IMR-90 (cell line): ENCODE measurements around the gene KCNK18. TPM values are rescaled to one million over a fixed set of nuclear protein-coding genes. Genes with fewer than 3 reads are reported as not detected.

Source experiments
- ATAC-seq: fragments of 200-7000 bp; cut with Tn5 transposase; 2 replicates; pipeline ENCODE4 v1.9.1; 2020; ENCODE audit warnings: low read depth, mild to moderate bottlenecking, moderate library complexity
- BruUV-seq: library from RNA; stranded (reverse); fragments of 400-500 nt; replicated peaks from 2 replicates; lab custom pipeline; 2021; lab: Mats Ljungman, UMichigan
- CTCF ChIA-PET: fragments of 300-600 bp; formaldehyde crosslinking; extraction: SDS; loops from one replicate; lab custom pipeline; 2021; ENCODE audit warnings: antibody characterized with exemption; lab: Yijun Ruan, JAX
- POLR2A ChIA-PET: fragments of 300-600 bp; sonication (Branson Sonifier 250); formaldehyde crosslinking; loops from one replicate; lab custom pipeline; 2022; ENCODE audit warnings: antibody characterized with exemption; ENCODE audit not compliant: unreplicated experiment; lab: Charles Lee
- DNase-seq: peaks from one replicate; pipeline ENCODE4 v3.0.0; 2013
- H2AFZ ChIP-seq: replicated peaks from 2 replicates; pipeline ENCODE3; 2013; ENCODE audit warnings: low read length, mild to moderate bottlenecking; ENCODE audit not compliant: poor library complexity
- H2AK5ac ChIP-seq: 2 replicates; pipeline ENCODE4 v1.6.1; 2013; ENCODE audit warnings: low read depth, low read length, inconsistent platforms
- H2AK9ac ChIP-seq: replicated peaks from 2 replicates; pipeline ENCODE3; 2013; ENCODE audit warnings: mild to moderate bottlenecking, low read depth, low read length, moderate library complexity; ENCODE audit not compliant: poor library complexity
- H2BK120ac ChIP-seq: 2 replicates; pipeline ENCODE4 v1.6.1; 2013; ENCODE audit warnings: low read depth, low read length, inconsistent platforms
- H2BK15ac ChIP-seq: 3 replicates; pipeline ENCODE4 v1.6.1; 2013; ENCODE audit warnings: low read depth, low read length, inconsistent platforms
- H2BK20ac ChIP-seq: 2 replicates; pipeline ENCODE4 v1.6.1; 2013; ENCODE audit warnings: low read depth, mild to moderate bottlenecking, inconsistent platforms, low read length, moderate library complexity
- H2BK5ac ChIP-seq: 2 replicates; pipeline ENCODE4 v1.6.1; 2013; ENCODE audit warnings: mild to moderate bottlenecking, low read depth, low read length, inconsistent platforms; ENCODE audit not compliant: poor library complexity, severe bottlenecking
- H3K14ac ChIP-seq: replicated peaks from 2 replicates; pipeline ENCODE4 v1.6.1; 2013; ENCODE audit warnings: low read depth, low read length, inconsistent platforms
- H3K18ac ChIP-seq: 2 replicates; pipeline ENCODE4 v1.6.1; 2013; ENCODE audit warnings: low read depth, low read length, control low read depth
- H3K23ac ChIP-seq: 2 replicates; pipeline ENCODE4 v1.6.1; 2013; ENCODE audit warnings: low read depth, low read length, inconsistent platforms
- H3K27ac ChIP-seq: 2 replicates; pipeline ENCODE4 v1.5.1; 2013; ENCODE audit warnings: mild to moderate bottlenecking, control low read depth, low read length; ENCODE audit not compliant: insufficient read depth
- H3K27me3 ChIP-seq: 2 replicates; pipeline ENCODE4 v1.6.1; 2013; ENCODE audit warnings: low read length; ENCODE audit not compliant: control insufficient read depth, insufficient read depth
- H3K36me3 ChIP-seq: 2 replicates; pipeline ENCODE4 v1.6.1; 2013; ENCODE audit warnings: low read length, mixed read lengths; ENCODE audit not compliant: control insufficient read depth, insufficient read depth
- H3K4ac ChIP-seq: 2 replicates; pipeline ENCODE4 v1.6.1; 2013; ENCODE audit warnings: low read depth, low read length, inconsistent platforms
- H3K4me1 ChIP-seq: 2 replicates; pipeline ENCODE4 v1.6.1; 2013; ENCODE audit warnings: low read length, mixed read lengths; ENCODE audit not compliant: control insufficient read depth, insufficient read depth
- H3K4me2 ChIP-seq: 2 replicates; pipeline ENCODE4 v1.6.1; 2013; ENCODE audit warnings: low read depth, mild to moderate bottlenecking, control low read depth, low read length, moderate library complexity
- H3K4me3 ChIP-seq: 2 replicates; pipeline ENCODE4 v1.5.1; 2013; ENCODE audit warnings: low read depth, mild to moderate bottlenecking, control low read depth, low read length, moderate library complexity; ENCODE audit not compliant: insufficient read depth
- H3K56ac ChIP-seq: 2 replicates; pipeline ENCODE4 v1.6.1; 2013; ENCODE audit warnings: low read length, inconsistent platforms; ENCODE audit not compliant: insufficient read depth; ENCODE audit errors: extremely low read depth
- H3K79me1 ChIP-seq, 2 experiments: 2 replicates each; pipeline ENCODE4 v1.6.1; 2013; ENCODE audit warnings: low read length in 2 of 2, inconsistent platforms in 1 of 2, low read depth in 1 of 2
- H3K9ac ChIP-seq: 2 replicates; pipeline ENCODE4 v1.6.1; 2013; ENCODE audit warnings: low read depth, low read length, control low read depth
- H3K9me1 ChIP-seq: 2 replicates; pipeline ENCODE4 v1.6.1; 2013; ENCODE audit warnings: low read length, inconsistent platforms; ENCODE audit not compliant: insufficient read depth
- H3K9me3 ChIP-seq: 2 replicates; pipeline ENCODE4 v1.6.1; 2013; ENCODE audit warnings: low read length; ENCODE audit not compliant: control insufficient read depth, insufficient read depth
- H4K20me1 ChIP-seq: 2 replicates; pipeline ENCODE4 v1.6.1; 2013; ENCODE audit warnings: low read length, inconsistent platforms; ENCODE audit not compliant: insufficient read depth
- H4K5ac ChIP-seq: 2 replicates; pipeline ENCODE4 v1.6.1; 2013; ENCODE audit warnings: mild to moderate bottlenecking, low read depth, low read length, control low read depth
- H4K8ac ChIP-seq, 2 experiments: 2 replicates each; pipeline ENCODE4 v1.6.1; 2013; ENCODE audit warnings: low read depth in 2 of 2, low read length in 2 of 2, control low read depth in 1 of 2, inconsistent platforms in 1 of 2
- H4K91ac ChIP-seq: 2 replicates; pipeline ENCODE4 v1.6.1; 2013; ENCODE audit warnings: low read depth, low read length, inconsistent platforms; ENCODE audit not compliant: insufficient read depth
- BHLHE40 ChIP-seq: fragments of 150-350 bp; IDR thresholded peaks from 2 replicates; pipeline ENCODE4 v1.6.1; 2016; ENCODE audit warnings: mild to moderate bottlenecking, low read depth, low read length
- ELK1 ChIP-seq: fragments of 150-350 bp; IDR thresholded peaks from 2 replicates; pipeline ENCODE4 v1.6.1; 2016; ENCODE audit warnings: low read depth, mild to moderate bottlenecking, low read length, moderate library complexity, borderline replicate concordance
- FOS ChIP-seq: fragments of 150-350 bp; IDR thresholded peaks from 2 replicates; pipeline ENCODE4 v1.6.1; 2016; ENCODE audit warnings: low read depth, low read length
- MAFK ChIP-seq: IDR thresholded peaks from 2 replicates; pipeline ENCODE4 v1.6.1; 2012; ENCODE audit warnings: low read depth, low read length, improper control_type of control experiment
- MXI1 ChIP-seq: IDR thresholded peaks from 2 replicates; pipeline ENCODE4 v1.6.1; 2012; ENCODE audit warnings: low read depth, mild to moderate bottlenecking, low read length, moderate library complexity, borderline replicate concordance
- POLR2A ChIP-seq: IDR thresholded peaks from 2 replicates; pipeline ENCODE4 v1.6.1; 2012; ENCODE audit warnings: mild to moderate bottlenecking, low read depth, low read length
- RAD21 ChIP-seq: IDR thresholded peaks from 2 replicates; pipeline ENCODE4 v1.6.1; 2012; ENCODE audit warnings: low read length, improper control_type of control experiment
- RFX5 ChIP-seq: IDR thresholded peaks from 2 replicates; pipeline ENCODE4 v1.8.0; 2012; ENCODE audit warnings: low read depth, mild to moderate bottlenecking, low read length, moderate library complexity
- WGBS, 2 experiments: methylation state at CpG; one replicate each; pipeline versions ENCODE4 v1.1.5 to v1.1.7; 2013; ENCODE audit warnings: missing lambda C conversion rate in 2 of 2; ENCODE audit not compliant: insufficient read length in 1 of 2; ENCODE audit errors: extremely low coverage in 2 of 2; 5-methylcytosine and 5-hydroxymethylcytosine counted together
- dilution Hi-C: fragments of 300-500 bp; cut with HindIII; formaldehyde crosslinking; loops from one replicate; pipeline ENCODE4 v1.14.3; 2018; ENCODE audit warnings: low sequenced_read_pairs; ENCODE audit not compliant: unreplicated experiment
- in situ Hi-C: fragments of 300-500 bp; cut with MboI; formaldehyde crosslinking; loops from 3 replicates; pipeline ENCODE4 v1.14.3; 2019; ENCODE audit warnings: low sequenced_read_pairs, inconsistent platforms, mixed read lengths
- intact Hi-C: fragments of 100-400 bp; cut with micrococcal nuclease; formaldehyde crosslinking; loops from 2 replicates; pipeline ENCODE4 v1.10.0; 2022
- polyA plus RNA-seq, 3 experiments: library from polyadenylated mRNA; depleted of rRNA; stranded (reverse); fragments of >200 nt; gene quantifications; 2 replicates each; pipeline ENCODE4 v1.2.3, GENCODE V29; 2012; ENCODE audit warnings: low replicate concordance in 1 of 3
- total RNA-seq: library from RNA; depleted of rRNA; stranded (reverse); fragments of >200 nt; gene quantifications from 2 replicates; pipeline ENCODE4 v1.2.3, GENCODE V29; 2012

Gene KCNK18
- total and polyA plus RNA-seq, 2 of the 4 experiments (the other 2 are of a cell fraction), result not detected

DNA sequence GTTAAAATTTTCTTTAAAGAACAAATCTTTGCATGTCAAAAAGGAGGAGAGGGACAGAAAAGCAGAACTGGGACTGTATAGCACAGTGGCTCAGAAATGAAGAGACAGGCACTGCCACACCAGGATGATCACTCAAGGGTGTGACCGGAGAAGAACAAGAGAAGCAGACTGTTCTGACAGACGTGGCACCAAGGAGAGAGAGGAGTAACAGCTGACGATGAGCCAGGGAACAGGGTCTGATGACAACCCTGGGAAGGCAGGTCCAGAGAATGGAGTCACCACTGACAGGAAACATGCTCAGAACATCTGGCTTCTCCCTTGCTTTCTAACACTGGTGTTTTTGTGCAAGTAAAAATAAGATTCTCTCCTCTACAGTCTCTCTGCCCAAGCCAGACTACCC is 44.6 kb upstream of the KCNK18 start:
- Histone ChIP-seq H3K14ac (no peak overlapping the region), H2AK9ac (no peak overlapping the region), H4K91ac (no peak overlapping the region), H3K4me3 (no peak overlapping the region), H3K18ac (no peak overlapping the region), H3K23ac (no peak overlapping the region), H4K20me1 (no peaks in the 10 kb centered on the region), H2BK20ac (no peak overlapping the region), H3K9me1 (no peaks in the 10 kb centered on the region), H3K27me3 (peaks cover 2% of the 10 kb centered on the region), H2BK15ac (no peak overlapping the region), H2BK5ac (no peak overlapping the region), H4K5ac (no peak overlapping the region), H4K8ac (no peak overlapping the region), H3K36me3 (no peaks in the 10 kb centered on the region), H3K56ac (no peak overlapping the region), H2BK120ac (no peak overlapping the region), H3K79me1 (no peaks in the 10 kb centered on the region), H2AK5ac (no peak overlapping the region), H3K9ac (no peak overlapping the region), H2AFZ (peak overlapping the region; percentile 10), H3K4me2 (no peak overlapping the region), H3K4me1 (no peaks in the 10 kb centered on the region), H3K27ac (no peak overlapping the region), H3K4ac (no peak overlapping the region), H3K9me3 (no peaks in the 10 kb centered on the region)
- in situ Hi-C loops, result no loop called here
- intact Hi-C loops, result no loop called here
- CTCF ChIA-PET, result no interaction called here
- ATAC-seq (no peak), DNase-seq (no peak)
- BruUV-seq, result no TSS peak
- WGBS, 2 experiments, result 20% methylated on average over 1 of the region's 3 CpGs; no CpG with 5 or more reads in 1 of the 2 experiments
- dilution Hi-C loops, result no loop called here
- POLR2A ChIA-PET, result no interaction called here
- no peak for TF ChIP-seq ELK1
- no peak for TF ChIP-seq POLR2A
- TF ChIP-seq MAFK, result no peak
- TF ChIP-seq BHLHE40, result no peak
- no peak for TF ChIP-seq FOS
- no peak for TF ChIP-seq MXI1
- TF ChIP-seq RAD21, result no peak
- TF ChIP-seq RFX5, result no peak
